Dermis microvascular lymphatic vessel endothelial cell (primary cell): Measurements from ENCODE around the gene PNPLA2. TPM values are rescaled to one million over a fixed set of nuclear protein-coding genes. Genes with fewer than 3 reads are reported as not detected.

ENCODE experiments used
- DNase-seq, 2 donors: peaks; one replicate each; pipeline versions ENCODE4 v3.0.0 to v3.0.0-alpha.2; 2010; ENCODE audit warnings: low read depth in 2 of 2
- total RNA-seq: library from RNA; depleted of rRNA; stranded (reverse); fragments of >200 nt; gene quantifications from 2 replicates; pipeline ENCODE4 v1.2.1, GENCODE V29; 2014

PNPLA2 gene
- total RNA-seq, 1 donor from 2014 or later: 29.5 TPM

DNA sequence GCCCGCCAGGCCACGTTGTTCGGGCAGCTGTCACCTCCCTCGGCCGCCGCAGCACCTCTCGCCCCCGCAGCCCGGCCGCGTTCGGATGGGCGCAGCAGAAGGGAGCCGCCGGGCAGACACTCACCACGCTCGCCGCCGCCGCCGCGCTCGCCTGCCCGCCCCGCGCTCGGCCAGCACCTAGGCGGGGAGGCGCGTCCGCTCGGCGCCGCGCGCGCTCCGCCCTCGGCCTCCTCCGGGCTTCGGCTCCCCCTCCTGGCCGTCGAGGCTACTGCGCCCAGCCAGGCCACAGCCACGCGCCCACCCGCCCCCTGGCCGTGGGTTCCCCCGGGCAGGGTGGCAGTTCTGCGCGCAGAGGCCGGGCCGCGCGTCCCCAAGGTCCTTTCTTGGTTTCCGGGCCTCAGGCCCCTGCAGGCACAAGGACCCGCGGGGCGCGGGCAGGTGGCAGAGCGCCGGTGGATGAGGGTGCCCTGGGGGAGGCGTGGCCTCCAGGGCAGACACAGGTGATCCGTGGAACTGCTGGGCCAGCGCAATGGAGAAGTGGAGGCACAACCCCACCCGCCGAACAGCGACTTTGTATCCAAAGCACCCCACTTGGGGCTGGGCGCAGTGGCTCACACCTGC is 20.5 kb upstream of the PNPLA2 start, which contains the start of gene SLC25A22:
TSS of gene SLC25A22 (minus strand) at position 189 of the 621 bp plus-strand sequence. CDS start 3,275 bp downstream, outside the sequence.
- peak in 1 of 2 donors; percentile 83 for DNase-seq

DNA sequence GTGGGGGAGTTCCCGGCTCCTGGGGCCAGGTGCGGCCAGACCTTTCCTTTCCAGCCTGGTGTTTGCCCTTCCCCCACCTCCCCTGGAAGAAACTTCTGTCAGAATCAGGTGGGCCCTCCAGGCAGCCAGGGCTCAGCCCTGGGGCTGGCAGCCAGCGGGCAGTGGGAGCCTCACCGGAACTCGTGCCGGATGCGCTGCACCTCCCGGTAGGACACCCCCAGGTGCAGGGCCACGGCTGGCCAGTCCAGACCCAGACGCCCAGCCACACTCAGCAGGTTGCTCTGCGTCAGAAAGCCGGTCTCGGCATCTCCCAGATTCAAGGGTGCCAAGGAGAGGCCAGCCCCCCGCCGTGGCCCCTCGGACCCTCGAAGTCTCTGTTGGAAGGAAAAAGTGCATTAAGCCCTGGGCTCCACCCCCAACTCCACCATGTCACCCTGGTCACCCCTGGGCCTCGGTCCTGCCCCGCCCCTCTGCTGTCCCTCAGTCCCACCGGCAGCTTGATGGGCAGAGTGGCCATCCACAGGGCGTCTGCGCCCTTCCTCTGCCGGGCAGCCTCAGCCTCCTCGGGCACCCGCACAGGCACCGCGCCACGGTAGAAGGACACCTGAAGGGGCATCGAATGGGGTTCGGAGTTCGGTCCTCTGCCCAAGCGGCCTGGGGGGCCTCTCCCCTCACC is 18.9 kb upstream of the PNPLA2 start:
- no peak for DNase-seq

DNA sequence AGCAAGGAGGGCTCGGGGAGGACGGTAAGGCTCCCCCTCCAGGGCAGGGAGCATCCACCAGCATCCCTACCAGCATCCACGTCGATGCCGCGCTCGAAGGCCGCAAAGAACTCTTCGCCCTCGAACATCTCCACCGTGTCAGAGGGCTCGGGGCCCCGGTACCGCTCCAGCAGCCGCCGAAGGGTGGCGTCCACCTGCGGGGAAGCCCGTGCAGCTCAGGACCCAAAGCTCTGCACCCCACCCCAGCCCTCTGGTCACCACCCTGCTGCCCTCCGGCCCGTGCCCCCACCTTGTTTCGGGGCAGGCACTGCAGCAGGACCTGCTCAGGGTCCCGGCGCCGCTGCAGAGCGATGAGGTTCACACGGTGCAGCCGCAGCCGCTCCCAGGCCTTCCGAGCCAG is 18.2 kb upstream of the PNPLA2 start:
- no peak for DNase-seq

DNA sequence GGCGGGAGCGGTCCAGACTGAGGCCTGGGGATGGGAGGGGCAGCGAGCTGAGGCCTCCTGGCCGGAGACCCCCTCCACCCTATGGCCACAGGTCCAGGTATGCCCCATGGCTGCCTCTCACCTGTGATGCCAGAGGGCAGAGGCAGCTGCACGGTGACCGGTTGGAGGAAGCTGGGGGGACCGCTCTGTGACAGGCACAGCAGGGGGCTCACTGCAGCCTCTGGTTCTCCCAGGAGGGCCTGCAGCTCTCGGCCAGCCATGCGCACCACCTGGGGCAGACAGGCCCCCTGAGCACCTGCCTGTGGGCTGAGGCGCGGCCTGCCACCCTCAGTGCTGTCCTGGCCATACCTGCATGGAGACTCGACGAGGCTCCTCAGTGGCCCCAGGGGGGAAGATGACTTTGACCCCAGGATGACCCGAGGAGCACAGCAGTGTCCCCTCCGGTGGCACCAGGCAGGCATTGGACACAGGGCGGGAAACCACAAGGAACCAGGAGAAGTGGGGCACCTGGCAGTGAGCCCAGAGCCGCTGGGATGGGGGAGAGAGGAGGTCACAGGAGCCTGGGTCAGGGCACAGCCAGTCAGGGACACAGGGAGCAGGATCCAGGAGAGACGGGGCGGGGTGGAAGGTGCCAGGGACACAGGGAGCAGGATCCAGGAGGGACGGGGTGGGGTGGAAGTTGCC is 17.5 kb upstream of the PNPLA2 start:
- DNase-seq: no peak

DNA sequence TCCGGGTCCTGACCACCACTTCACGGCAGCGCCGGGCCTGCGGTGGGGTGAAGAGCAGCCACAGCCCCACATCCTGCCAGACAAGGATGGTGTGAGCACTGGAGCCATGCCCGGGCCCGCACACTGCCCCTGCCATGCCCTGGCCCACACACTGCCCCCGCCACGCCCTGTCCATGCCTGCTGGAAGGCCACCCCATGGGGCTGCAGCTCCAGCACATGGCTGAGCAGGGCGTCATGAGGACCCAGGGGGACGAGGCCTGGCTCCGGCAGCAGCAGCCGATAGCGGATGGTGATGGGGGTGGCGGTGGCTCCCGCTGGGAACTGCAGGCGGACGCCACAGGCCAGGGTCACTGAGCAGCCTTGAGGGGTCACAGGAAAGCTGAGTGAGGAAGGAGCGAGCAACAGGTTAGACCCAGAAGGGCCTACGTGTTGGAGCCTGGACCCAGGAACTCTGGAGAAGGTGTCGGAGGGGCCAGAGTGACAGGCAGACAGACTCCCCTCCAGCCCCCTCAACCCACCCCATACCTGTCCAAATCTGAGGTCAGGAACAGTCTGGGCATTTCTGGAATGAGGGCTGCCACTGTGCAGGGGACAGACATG is 16.6 kb upstream of the PNPLA2 start:
- no peak for DNase-seq

DNA sequence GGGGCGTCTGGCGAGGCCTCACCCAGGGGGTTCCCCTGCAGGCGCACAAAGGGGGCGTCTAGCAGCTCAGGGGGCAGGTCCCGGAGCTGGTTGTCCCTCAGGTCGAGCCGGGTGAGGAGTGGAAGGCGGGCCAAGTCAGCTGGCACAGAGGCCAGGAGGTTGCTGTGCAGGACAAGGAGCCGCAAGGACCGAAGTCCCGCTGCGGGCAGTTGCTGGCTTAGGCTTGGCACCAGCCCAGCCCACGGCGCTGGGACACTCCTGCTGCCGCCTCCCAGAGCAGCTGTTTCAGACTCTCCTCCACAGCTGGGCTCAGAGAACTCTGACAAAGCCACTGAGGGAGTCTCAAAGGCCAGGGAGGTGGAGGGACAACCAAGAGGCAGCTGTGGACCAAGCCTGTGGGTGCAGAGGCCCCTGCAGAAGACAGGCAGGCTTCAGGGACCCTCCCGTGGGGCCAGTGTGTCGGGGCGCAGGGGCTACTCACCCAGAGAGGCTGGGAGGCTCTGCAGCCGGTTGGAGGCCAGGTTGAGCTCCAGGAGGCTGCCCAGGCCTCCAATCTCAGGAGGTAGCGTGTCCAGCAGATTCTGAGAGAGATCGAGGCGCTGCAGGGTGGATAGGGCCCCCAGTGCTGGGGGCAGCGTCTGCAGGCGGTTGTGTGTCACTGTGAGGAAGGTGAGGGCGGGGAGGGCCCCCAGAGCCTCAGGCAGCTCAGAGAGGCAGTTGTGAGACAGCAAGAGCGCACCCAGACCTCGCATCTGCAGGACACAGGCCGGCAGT is 15.8 kb upstream of the PNPLA2 start:
- DNase-seq: no peak

DNA sequence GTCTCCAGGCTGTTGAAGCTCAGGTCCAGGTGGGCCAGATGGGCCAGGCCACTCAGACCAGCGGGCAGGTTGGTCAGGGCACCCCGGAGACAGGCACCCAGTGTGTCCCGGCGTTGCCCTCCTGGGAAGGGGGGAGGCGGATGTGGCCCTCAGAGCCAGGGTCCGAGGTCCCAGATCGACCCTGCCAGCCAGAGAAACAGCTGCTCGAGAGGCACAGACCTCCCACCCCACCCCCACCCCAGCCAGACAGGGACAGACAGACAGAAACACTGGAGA is 15.3 kb upstream of the PNPLA2 start:
- DNase-seq: no peak

DNA sequence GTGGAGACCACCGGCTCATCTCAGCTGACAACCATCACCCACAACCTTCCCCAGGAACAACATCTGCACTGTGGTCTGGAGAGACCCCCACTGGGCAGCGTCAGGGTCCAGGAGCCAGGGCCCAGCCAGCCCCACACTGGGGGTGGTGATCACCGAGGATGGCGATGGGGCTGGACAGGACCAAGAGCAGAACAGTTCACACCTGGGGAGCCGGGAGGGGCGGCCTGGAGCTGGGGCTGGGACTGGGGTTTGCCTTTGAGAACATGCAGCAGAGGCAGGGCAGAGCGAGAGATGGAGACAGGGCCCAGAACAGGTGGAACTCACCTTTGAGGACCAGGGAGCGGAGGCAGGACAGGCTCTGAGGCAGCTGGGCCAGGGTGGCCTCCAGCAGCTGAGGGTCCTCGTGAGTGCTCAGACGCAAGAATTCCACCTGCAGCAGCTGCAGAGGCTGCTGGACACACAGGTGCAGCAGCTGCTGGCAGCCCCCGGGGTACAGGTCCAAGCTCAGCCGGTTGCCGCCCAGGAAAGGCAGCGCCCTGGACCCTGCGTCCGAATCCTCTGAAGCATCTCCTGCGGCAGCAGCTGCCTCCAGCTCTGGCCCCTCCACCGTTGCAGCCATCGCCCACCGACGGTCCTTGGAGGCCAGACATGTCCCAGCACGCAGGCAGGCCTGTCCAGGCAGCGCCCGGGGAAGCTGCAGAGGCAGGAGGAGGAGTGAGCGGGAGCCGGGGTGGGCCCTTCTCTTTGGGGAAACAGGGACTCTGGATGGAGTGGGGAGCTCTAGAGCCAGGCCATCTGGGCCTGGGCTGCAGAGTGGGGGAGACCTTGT is 14.7 kb upstream of the PNPLA2 start:
- DNase-seq: no peak

DNA sequence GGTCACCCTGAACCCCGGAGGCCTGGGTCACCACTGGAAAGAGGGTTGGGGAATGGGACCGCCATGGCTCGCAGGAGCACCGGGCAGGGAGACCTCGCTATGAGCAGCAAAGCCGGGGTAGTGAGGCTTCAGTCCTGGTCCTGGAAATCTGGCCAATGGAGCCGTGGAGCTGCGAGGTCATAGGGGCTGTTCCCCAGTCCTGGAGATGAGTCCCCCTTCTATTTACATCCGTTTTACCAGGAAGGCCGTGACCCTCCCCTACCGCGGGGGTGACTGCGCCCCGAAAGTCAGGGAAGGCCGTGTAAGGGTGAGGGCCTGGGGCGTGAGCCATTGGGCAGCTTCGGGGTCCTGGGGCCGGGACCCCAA is 14.1 kb upstream of the PNPLA2 start:
- DNase-seq: no peak

DNA sequence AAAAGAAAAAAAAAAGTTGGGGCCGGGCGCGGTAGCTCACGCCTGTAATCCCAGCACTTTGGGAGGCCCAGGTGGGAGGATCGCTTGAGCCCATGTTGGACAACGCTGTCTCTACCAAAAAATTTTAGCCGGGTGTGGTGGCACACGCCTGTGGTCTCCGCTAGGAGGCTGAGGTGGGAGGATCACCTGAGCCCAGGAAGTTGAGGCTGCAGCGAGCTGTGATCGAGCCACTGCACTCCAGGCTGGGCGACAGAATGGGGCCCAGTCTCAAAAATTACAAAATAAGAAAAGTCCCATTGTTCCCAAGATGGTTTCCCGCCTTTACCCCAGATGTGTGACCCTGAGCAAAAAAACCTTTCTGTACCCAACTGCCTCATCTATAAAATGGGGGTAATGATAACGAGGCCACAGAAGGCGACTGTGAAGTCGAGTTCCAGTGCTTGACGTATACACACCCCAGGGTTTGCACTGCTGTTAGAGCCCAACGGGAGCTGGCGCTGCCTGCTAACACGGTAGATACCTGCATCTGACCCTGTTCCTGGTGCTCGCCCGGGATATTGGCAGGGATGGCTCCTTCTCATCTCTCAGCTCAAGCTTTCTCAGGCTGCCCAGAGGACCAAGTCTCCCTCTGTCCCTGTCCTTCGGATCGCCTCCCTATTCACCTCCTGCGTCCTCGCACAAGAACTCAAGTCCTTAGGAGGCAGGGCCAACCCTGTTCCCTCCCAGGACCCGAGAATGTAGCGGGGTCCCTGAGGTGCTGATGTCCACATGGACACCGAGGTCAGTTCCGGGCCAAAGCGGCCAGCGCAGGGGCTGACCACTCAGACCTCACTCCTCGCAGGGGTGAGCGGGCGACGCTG is 10.1 kb upstream of the PNPLA2 start:
- no peak for DNase-seq

DNA sequence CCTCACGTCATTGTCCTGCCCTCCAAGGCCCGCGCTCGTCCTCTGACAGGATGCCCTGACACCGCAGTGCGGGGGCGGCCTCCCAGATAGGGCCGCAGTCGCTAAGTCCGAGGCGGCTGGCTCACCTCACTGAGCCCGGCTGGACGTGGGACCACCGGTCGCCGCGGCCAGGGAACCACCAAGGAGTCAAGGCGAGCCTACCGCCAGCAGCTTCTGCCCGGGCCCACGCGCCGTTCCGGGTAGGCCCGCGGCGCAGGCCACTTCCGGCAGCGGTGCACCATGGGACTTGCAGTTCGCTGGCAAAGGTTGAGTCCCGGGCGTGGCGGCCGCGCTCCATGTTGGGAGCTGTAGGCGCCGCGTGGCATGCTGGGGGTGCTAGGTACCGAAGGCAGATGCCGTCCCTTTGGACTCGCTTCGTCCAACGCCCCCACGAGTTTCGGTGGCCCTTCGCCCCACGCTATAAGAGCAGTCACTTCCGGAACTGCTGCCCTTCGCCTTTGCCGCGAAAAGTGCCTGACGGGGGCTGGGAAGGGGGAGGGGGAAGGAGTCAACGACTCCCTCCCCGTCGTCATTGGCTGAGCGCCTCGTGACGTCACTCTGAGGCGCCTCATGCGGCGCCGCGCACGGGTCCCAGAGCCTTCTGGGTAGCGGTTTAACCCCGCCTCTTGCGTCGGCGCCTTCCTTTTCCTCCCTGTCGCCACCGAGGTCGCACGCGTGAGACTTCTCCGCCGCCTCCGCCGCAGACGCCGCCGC is 9.3 kb upstream of the PNPLA2 start, which contains the start of gene RPLP2:
TSS of gene RPLP2 (plus strand) at position 681 of the 753 bp plus-strand sequence. CDS start 268 bp downstream, outside the sequence.
- peak; percentile 93 to 97 for DNase-seq

DNA sequence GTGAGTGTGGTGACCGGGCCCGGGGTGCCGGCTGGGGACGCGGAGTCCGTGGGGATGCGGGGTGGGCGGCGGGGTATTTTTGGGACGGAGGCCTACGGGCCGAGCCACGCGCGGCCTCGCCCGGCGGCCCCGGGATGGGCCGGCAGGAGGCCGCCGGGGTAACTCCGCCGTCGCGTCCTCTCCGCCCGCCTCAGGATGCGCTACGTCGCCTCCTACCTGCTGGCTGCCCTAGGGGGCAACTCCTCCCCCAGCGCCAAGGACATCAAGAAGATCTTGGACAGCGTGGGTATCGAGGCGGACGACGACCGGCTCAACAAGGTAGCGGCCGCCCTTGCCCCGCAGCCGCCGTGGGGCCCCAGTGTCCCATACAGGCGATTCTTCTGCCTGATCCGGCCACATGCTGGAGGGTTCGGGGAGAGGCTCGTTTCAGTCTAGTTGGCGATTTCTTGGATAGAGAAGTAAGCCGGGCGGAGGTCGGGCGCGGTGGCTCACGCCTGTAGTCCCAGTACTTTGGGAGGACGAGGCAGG is 8.6 kb upstream of the PNPLA2 start:
- DNase-seq: peak in 1 of 2 donors; percentile 34

DNA sequence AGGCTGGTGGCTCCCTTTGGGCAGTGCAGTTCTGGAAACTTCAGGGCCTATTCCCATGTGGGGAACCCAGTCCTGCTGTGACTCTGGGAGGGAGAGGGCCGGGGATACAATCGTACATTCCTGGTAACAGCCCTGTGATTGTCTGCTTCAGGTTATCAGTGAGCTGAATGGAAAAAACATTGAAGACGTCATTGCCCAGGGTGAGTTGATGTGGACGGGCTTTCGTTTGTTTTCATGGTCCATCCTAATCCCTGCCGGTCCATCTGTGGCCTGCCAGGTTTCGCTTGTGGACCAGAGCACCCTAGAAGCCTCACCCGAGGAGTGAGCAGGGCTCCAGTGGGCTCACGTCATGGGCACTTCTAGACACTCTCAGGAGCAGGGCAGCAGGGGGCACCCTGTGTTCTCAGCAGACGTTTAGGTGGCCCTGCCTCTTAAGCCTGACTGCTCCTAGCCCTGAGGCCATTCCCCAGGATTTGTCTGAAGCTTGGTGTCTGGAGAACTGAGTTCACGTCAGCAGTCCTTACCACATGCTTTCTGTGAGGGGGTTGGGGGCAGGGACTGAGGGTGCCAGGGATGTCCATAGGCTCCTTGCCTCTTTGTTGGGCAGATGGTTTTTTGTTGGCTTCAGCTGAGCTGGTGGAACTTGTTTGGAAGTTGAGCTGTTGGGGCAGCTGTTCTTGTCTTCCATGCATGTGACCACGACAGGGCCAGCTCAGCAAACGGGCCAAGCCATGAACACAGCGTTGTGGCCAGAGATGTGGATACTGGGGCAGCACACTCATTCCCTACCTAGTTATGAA is 7.1 kb upstream of the PNPLA2 start:
- peak in 1 of 2 donors; percentile 47 for DNase-seq

DNA sequence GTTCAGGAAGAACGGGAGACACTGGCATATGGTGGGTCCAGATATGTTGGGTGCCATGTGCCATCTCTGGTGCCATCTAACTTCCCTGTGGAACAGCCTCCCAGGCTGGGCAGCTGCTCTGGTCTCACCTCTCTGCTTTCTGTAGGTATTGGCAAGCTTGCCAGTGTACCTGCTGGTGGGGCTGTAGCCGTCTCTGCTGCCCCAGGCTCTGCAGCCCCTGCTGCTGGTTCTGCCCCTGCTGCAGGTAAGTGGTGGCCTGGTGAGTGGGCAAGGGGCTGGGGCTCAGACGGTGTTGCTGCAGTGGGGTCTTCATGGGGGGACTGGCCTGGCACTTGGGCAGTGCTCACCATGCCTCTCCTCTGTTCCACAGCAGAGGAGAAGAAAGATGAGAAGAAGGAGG is 6.3 kb upstream of the PNPLA2 start:
- no peak for DNase-seq

DNA sequence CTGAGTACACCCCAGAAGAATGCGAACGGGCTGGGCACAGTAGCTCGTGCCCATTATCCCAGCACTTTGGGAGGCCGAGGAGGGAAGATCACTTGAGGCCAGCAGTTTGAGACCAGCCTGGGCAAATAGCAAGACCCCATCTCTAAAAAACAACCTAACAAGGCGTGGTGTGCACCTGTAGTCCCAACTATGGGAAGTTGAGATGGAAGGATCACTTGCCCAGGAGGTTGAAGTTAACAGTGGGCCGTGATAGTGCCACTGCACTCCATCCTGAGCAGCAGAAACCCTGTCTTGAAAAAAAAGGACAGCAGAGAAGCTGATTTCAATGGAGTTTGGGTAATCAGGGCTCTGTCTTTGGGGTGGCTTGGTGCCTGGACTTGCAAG is 5.7 kb upstream of the PNPLA2 start:
- no peak for DNase-seq

DNA sequence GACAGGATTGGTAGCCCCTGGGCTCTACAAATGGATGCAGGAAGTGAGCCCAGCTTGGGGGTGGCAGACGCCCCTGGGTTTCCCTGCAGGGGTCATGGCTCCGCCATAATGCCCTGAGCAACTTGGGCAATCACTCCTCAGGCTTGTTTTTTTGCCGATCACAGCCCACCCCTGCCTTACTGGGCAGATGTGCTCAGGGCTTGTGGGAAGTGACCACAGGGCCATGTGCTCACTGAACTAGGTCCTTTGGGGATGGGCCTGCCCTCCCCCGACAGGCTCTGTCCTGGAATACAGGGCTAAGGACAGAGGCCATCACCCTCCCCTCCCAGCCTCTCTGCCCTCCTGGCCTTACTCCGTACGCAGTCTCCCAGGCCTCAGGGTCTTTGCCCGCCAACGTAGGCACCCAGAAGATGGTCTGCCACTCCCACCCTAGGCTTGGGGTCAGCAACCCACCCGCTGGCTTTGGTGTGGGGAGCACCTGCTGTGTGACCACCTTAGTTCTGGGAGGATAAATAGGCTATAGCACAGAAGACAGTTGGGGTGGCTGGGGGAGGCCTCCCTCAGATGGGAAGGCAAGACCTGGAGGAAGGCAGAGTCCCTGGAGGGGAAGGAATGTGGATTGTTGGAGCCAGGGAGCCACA is 5.1 kb upstream of the PNPLA2 start:
- DNase-seq: no peak

DNA sequence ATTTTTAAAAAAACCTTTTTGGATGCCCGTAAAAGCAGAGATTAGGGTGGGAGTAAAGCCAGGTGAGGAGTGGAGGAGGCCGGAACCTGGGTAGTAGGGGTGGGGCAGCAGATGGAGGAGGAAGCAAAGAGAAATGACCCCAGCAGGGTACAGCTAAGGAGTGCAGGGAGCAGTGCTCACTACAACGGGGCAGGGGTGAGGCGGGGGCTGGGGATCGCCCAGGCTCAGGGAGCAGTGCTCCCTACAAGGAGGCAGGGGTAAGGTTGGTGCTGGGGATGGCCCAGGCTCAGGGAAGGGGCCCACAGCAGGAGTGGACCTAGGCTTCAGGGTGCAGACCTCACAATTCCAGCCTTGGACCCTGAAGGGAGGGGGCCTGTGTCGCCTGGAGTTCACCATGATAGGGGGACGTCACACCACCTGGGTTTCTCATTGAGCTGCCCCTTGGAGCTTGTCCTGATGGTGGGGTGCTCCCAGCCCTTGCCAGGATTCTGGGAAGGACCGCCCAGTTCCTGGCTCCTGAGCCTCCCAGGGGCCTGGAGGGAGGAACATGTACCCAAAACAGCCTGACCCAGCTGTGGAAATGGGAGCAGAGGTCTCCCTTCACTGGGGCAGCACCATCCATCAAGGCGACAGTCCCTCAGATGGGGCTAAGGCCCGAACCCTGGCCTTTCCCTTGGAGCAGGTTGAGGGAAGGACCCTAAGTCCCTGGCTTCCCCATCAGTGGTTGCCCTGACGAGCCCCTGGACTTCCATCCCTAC is 2.9 kb upstream of the PNPLA2 start:
- DNase-seq: no peak
